Glutamatergic neuron (in vitro differentiated cells): ENCODE results near the gene MAGEB17. TPM values are rescaled to one million over a fixed set of nuclear protein-coding genes. Genes with fewer than 3 reads are reported as not detected.

Source experiments
- DNase-seq: peaks from one replicate; pipeline ENCODE4 v3.0.0; 2022
- H3K27ac Mint-ChIP-seq: one replicate; pipeline ENCODE4 v1.8.0; 2020; ENCODE audit warnings: mild to moderate bottlenecking, mixed read lengths, inconsistent platforms; ENCODE audit not compliant: unreplicated experiment
- H3K27me3 Mint-ChIP-seq: one replicate; pipeline ENCODE4 v1.8.0; 2020; ENCODE audit warnings: mild to moderate bottlenecking, moderate library complexity, mixed read lengths, inconsistent platforms; ENCODE audit not compliant: unreplicated experiment
- H3K36me3 Mint-ChIP-seq: one replicate; pipeline ENCODE4 v1.8.0; 2020; ENCODE audit warnings: mild to moderate bottlenecking, mixed read lengths, inconsistent platforms; ENCODE audit not compliant: unreplicated experiment
- H3K4me1 Mint-ChIP-seq: one replicate; pipeline ENCODE4 v1.8.0; 2020; ENCODE audit warnings: mild to moderate bottlenecking, low read depth, mixed read lengths, inconsistent platforms; ENCODE audit not compliant: unreplicated experiment
- H3K4me3 Mint-ChIP-seq: one replicate; pipeline ENCODE4 v1.8.0; 2020; ENCODE audit warnings: mild to moderate bottlenecking, mixed read lengths, inconsistent platforms; ENCODE audit not compliant: unreplicated experiment
- H3K9me3 Mint-ChIP-seq: one replicate; pipeline ENCODE4 v1.8.0; 2020; ENCODE audit warnings: mild to moderate bottlenecking, moderate library complexity, mixed read lengths, inconsistent platforms; ENCODE audit not compliant: unreplicated experiment
- CTCF ChIP-seq: fragments of 200-600 bp; sonication (generic); IDR thresholded peaks from one replicate; pipeline ENCODE4 v1.5.0; 2021; ENCODE audit not compliant: partially characterized antibody, unreplicated experiment
- total RNA-seq: library from RNA; stranded (reverse); fragmentation: NEBNext Ultra II Directional; extraction: Animal tissue kit (Norgen Biotek cat#: 25700); gene quantifications from one replicate; pipeline ENCODE4 v1.2.1, GENCODE V29; 2021; ENCODE audit not compliant: unreplicated experiment

MAGEB17 gene
- total RNA-seq, 1 donor from 2014 or later = not detected

- no peak for DNase-seq
- no peaks in the 10 kb centered on the region for H3K27me3 Mint-ChIP-seq
- H3K4me1 Mint-ChIP-seq = no peaks in the 10 kb centered on the region
- no peaks in the 10 kb centered on the region for H3K9me3 Mint-ChIP-seq
- TF ChIP-seq CTCF = no peak
- no peaks in the 10 kb centered on the region for H3K36me3 Mint-ChIP-seq
- H3K4me3 Mint-ChIP-seq = no peak overlapping the region
- no peak overlapping the region for H3K27ac Mint-ChIP-seq
These were observed 29.7 kb upstream of the MAGEB17 start for GRCh38 chrX:16137416-16138107.

- no peak overlapping the region for H3K4me3 Mint-ChIP-seq
- no peaks in the 10 kb centered on the region for H3K27me3 Mint-ChIP-seq
- no peaks in the 10 kb centered on the region for H3K36me3 Mint-ChIP-seq
- H3K27ac Mint-ChIP-seq = no peak overlapping the region
- H3K4me1 Mint-ChIP-seq = no peaks in the 10 kb centered on the region
- no peaks in the 10 kb centered on the region for H3K9me3 Mint-ChIP-seq
- no peak for TF ChIP-seq CTCF
- DNase-seq = no peak
These were observed 29.2 kb upstream of the MAGEB17 start for GRCh38 chrX:16138108-16138427.

- H3K4me1 Mint-ChIP-seq = no peaks in the 10 kb centered on the region
- H3K27me3 Mint-ChIP-seq = no peaks in the 10 kb centered on the region
- no peak overlapping the region for H3K27ac Mint-ChIP-seq
- no peak for DNase-seq
- H3K36me3 Mint-ChIP-seq = no peaks in the 10 kb centered on the region
- H3K4me3 Mint-ChIP-seq = no peak overlapping the region
- no peak for TF ChIP-seq CTCF
- H3K9me3 Mint-ChIP-seq = no peaks in the 10 kb centered on the region
These were observed 26.8 kb upstream of the MAGEB17 start for GRCh38 chrX:16140448-16140847.

GRCh38 chrX:16140983-16141382 lies 26.3 kb upstream of the MAGEB17 start:
- no peaks in the 10 kb centered on the region for H3K9me3 Mint-ChIP-seq
- no peak for TF ChIP-seq CTCF
- no peaks in the 10 kb centered on the region for H3K4me1 Mint-ChIP-seq
- H3K27me3 Mint-ChIP-seq = no peaks in the 10 kb centered on the region
- no peak for DNase-seq
- H3K36me3 Mint-ChIP-seq = no peaks in the 10 kb centered on the region
- no peak overlapping the region for H3K4me3 Mint-ChIP-seq
- H3K27ac Mint-ChIP-seq = no peak overlapping the region

GRCh38 chrX:16141422-16142245 lies 25.6 kb upstream of the MAGEB17 start:
- no peaks in the 10 kb centered on the region for H3K9me3 Mint-ChIP-seq
- H3K27me3 Mint-ChIP-seq = no peaks in the 10 kb centered on the region
- no peak for TF ChIP-seq CTCF
- H3K4me3 Mint-ChIP-seq = no peak overlapping the region
- no peak overlapping the region for H3K27ac Mint-ChIP-seq
- H3K36me3 Mint-ChIP-seq = no peaks in the 10 kb centered on the region
- H3K4me1 Mint-ChIP-seq = no peaks in the 10 kb centered on the region
- no peak for DNase-seq
